Subcutaneous adipose tissue (tissue), 4 donors: Measurements from ENCODE around the gene CDH23. TPM values are rescaled to one million over a fixed set of nuclear protein-coding genes. Genes with fewer than 3 reads are reported as not detected.

ENCODE experiments used
- total RNA-seq, 4 donors: library from RNA; depleted of rRNA; stranded (reverse); fragments of >200 nt; gene quantifications; one replicate each; pipeline ENCODE4 v1.1.0, GENCODE V29; 2016
- TF ChIP-seq, protein P1 (sequence below): fragments of 450-650 bp; IDR thresholded peaks from one replicate; pipeline ENCODE4 v1.5.1; 2016; ENCODE audit warnings: low read depth, mild to moderate bottlenecking, control low read depth, antibody characterized with exemption, moderate library complexity

CDH23 gene
- total RNA-seq, 4 donors from 2014 or later: 14.3 to 74.8 (median 24.1) TPM

- TF ChIP-seq, protein P1, sequence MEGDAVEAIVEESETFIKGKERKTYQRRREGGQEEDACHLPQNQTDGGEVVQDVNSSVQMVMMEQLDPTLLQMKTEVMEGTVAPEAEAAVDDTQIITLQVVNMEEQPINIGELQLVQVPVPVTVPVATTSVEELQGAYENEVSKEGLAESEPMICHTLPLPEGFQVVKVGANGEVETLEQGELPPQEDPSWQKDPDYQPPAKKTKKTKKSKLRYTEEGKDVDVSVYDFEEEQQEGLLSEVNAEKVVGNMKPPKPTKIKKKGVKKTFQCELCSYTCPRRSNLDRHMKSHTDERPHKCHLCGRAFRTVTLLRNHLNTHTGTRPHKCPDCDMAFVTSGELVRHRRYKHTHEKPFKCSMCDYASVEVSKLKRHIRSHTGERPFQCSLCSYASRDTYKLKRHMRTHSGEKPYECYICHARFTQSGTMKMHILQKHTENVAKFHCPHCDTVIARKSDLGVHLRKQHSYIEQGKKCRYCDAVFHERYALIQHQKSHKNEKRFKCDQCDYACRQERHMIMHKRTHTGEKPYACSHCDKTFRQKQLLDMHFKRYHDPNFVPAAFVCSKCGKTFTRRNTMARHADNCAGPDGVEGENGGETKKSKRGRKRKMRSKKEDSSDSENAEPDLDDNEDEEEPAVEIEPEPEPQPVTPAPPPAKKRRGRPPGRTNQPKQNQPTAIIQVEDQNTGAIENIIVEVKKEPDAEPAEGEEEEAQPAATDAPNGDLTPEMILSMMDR: no peak
Observed at GRCh38 chr10:71685554-71686232, 289.0 kb downstream of the CDH23 start.

DNA sequence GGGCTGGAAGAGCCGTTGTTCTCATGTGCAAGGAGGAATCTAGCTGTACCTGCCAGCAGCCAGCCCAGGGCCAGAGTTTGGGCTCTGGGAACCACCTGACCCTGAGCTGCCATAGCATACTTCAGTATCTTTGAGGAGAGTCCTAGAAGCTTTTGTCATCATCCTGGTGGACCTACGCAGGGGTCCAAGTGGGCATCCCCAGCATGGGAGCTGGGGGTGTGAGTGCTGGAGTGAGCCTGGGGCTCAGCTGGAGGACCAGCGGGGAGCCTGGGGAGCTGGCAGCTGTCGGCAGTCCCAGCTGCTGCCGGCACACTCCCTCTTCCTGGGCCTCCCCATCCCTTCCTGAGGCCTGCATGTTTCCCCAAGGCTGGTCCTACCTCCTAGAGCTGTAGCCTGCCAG lies 290.4 kb downstream of the CDH23 start:
- TF ChIP-seq, protein P1: no peak

DNA sequence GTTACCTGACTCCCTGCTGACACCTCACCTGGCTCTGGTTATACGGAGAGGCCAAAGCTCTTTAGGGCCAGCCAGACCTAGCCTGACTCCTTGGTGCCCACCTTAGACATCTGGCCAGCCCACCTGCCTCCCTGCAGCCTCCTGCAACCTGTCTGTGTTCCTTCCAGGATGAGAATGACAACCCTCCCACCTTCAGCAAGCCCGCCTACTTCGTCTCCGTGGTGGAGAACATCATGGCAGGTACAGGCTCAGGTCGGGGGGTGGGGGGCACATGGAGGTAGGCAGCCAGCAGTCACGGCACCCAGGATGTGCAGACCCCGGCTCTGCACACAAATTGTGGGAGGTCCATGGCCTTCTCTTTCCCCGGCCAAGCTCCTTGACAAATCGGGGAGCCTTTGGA lies 290.8 kb downstream of the CDH23 start:
- TF ChIP-seq, protein P1: no peak

DNA sequence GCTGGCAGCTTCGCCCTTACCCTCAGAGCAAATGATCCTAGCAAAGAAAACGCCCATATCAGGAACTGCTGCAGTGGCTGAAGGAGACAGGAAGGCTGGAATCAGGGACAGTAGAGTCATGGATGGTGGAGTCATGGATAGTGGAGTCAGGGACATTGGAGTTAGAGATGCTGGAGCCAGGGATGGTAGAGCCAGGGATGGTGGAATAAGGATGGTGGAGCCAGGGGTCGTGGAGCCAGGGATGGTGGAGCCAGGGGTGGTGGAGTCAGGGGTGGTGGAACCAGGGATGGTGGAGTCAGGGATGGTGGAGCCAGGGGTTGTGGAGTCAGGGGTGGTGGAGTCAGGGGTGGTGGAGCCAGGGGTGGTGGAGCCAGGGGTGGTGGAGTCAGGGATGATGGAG lies 291.5 kb downstream of the CDH23 start:
- TF ChIP-seq, protein P1: no peak

GRCh38 chr10:71690094-71690720 lies 293.5 kb downstream of the CDH23 start:
- TF ChIP-seq, protein P1: no peak

DNA sequence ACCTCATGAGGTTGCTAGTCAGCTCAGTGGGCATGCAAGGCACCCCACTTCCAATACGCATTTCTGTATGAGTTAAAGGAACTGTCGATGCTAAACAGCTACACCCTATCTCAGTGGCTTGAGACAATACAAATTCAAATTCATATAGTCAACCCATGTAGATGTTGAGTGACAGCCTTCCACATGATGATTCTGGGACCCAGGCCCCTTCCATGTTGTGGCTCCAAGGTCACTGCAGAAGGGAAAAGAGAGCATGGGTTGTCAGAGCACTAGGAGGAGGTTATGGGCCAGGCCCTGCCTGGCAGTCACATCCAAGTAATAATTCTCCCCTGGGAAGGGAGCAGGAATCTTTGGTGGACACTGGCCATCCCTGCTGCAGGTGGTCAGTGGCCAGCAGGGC lies 294.7 kb downstream of the CDH23 start:
- TF ChIP-seq, protein P1: no peak

- TF ChIP-seq, protein P1: no peak
Observed at GRCh38 chr10:71692598-71693306, 296.0 kb downstream of the CDH23 start.
